Measurements from ENCODE around the gene CFL1.

Gene CFL1

DNA sequence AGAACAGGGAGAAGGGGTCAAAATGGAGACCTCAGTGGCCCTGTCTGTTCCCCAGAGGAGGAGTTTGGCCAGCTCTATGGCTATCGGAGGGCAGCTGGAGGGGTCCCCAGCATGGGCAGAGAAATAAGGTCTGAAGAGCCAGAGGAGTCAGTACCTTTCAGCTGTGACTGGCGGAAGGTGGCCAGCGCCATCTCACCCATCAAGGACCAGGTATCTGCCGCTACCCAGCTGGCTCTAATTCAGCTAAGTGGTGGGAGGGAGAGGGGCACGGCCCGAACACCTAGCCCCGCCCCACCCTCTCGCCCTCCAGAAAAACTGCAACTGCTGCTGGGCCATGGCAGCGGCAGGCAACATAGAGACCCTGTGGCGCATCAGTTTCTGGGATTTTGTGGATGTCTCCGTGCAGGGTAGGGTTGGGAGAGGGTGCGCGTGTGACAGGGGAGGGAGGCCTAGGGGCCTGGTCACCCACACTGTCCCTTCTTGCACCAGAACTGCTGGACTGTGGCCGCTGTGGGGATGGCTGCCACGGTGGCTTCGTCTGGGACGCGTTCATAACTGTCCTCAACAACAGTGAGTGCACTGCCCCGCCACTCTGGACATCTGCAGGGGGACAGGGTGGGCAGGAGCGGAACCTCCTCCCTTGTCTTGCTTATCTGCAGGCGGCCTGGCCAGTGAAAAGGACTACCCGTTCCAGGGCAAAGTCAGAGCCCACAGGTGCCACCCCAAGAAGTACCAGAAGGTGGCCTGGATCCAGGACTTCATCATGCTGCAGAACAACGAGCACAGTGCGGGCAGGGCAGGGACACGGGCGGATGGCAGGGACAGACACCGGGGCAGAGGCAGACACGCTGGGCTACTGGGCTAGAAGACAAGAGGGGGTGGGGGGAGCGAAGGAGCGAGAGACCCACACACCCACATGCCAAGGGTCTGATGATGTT lies 24.4 kb upstream of the CFL1 start:
- Histone ChIP-seq H3K27ac (ENCODE audit: low read depth, low read length) (no peak overlapping the region), H3K4me1 (ENCODE audit: control insufficient read depth, low read length) (peaks cover 25% of the 10 kb centered on the region), H4K20me1 (ENCODE audit: control insufficient read depth, insufficient read depth, low read depth, low read length) (no peaks in the 10 kb centered on the region), H3K27me3 (ENCODE audit: control insufficient read depth, low read length) (no peaks in the 10 kb centered on the region), H3K36me3 (ENCODE audit: control insufficient read depth, low read length) (peaks cover 50% of the 10 kb centered on the region), H3K9me2 (replicated peaks; ENCODE audit: control insufficient read depth, low read length) (no peaks in the 10 kb centered on the region), H3K9me3 (ENCODE audit: control insufficient read depth, insufficient read depth, low read length) (no peaks in the 10 kb centered on the region), H3K79me2 (ENCODE audit: control insufficient read depth, low read length) (peaks cover 2% of the 10 kb centered on the region), H3K4me3 (ENCODE audit: low read length) (no peak overlapping the region), H3K4me2 (ENCODE audit: low read length) (no peak overlapping the region), H3F3A (ENCODE audit: control insufficient read depth, insufficient read depth) (peaks cover 4% of the 10 kb centered on the region)
- no peak for TF ChIP-seq EZH2phosphoT487 (IDR thresholded peaks at IDR 0.05; ENCODE audit: borderline replicate concordance, low read length)
- TF ChIP-seq, protein P1, sequence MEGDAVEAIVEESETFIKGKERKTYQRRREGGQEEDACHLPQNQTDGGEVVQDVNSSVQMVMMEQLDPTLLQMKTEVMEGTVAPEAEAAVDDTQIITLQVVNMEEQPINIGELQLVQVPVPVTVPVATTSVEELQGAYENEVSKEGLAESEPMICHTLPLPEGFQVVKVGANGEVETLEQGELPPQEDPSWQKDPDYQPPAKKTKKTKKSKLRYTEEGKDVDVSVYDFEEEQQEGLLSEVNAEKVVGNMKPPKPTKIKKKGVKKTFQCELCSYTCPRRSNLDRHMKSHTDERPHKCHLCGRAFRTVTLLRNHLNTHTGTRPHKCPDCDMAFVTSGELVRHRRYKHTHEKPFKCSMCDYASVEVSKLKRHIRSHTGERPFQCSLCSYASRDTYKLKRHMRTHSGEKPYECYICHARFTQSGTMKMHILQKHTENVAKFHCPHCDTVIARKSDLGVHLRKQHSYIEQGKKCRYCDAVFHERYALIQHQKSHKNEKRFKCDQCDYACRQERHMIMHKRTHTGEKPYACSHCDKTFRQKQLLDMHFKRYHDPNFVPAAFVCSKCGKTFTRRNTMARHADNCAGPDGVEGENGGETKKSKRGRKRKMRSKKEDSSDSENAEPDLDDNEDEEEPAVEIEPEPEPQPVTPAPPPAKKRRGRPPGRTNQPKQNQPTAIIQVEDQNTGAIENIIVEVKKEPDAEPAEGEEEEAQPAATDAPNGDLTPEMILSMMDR (IDR thresholded peaks at IDR 0.05; ENCODE audit: low read depth, low read length, poor library complexity, severe bottlenecking), result no peak

DNA sequence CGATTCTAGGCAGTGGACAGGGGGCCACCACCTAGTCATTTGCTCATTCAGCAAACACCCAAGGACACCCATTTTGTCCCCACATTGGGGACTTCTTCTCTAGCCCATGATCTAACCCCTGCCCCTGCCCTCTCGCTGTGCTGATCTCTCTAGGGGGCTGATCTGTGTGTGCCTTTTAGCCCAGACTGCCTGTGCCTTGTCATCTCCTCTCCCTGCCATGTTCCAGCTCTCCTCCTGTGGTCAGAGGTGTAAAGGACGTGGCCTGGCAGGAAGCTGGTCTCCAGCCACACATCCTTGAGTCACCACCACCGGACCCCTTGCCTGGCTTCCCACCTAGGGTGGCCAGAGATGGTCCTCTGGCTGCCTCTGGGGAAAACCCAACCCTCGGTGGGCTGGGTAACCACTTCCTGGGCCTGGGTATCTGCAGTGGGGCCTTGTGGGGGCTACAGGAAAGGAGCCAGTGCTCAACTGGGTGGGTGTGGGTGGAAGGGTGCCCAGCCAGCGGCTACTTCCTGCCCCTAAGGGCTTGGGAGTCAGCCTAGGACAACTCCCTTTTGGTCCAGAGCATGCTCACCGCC lies 23.0 kb upstream of the CFL1 start:
- no peak overlapping the region for H3K27ac ChIP-seq (ENCODE audit: low read depth, low read length)
- no peaks in the 10 kb centered on the region; the same call in 1 of the 2 replicates for H3F3A ChIP-seq (ENCODE audit: control insufficient read depth, insufficient read depth)
- no peaks in the 10 kb centered on the region for H3K9me3 ChIP-seq (ENCODE audit: control insufficient read depth, insufficient read depth, low read length)
- H3K36me3 ChIP-seq (ENCODE audit: control insufficient read depth, low read length), result peaks cover 36% of the 10 kb centered on the region
- TF ChIP-seq, protein P1 (IDR thresholded peaks at IDR 0.05; ENCODE audit: low read depth, low read length, poor library complexity, severe bottlenecking), result no peak
- TF ChIP-seq EZH2phosphoT487 (IDR thresholded peaks at IDR 0.05; ENCODE audit: borderline replicate concordance, low read length), result no peak
- H3K4me1 ChIP-seq (ENCODE audit: control insufficient read depth, low read length), result peaks cover 15% of the 10 kb centered on the region
- no peaks in the 10 kb centered on the region for H4K20me1 ChIP-seq (ENCODE audit: control insufficient read depth, insufficient read depth, low read depth, low read length)
- H3K4me3 ChIP-seq (ENCODE audit: low read length), result no peak overlapping the region
- no peaks in the 10 kb centered on the region for H3K27me3 ChIP-seq (ENCODE audit: control insufficient read depth, low read length)
- no peaks in the 10 kb centered on the region for H3K9me2 ChIP-seq (replicated peaks; ENCODE audit: control insufficient read depth, low read length)
- no peaks in the 10 kb centered on the region for H3K79me2 ChIP-seq (ENCODE audit: control insufficient read depth, low read length)
- H3K4me2 ChIP-seq (ENCODE audit: low read length), result no peak overlapping the region

GRCh38 chr11:65880027-65880426 lies 22.0 kb upstream of the CFL1 start:
- Histone ChIP-seq H3K4me2 (ENCODE audit: low read length) (no peak overlapping the region), H3K4me3 (ENCODE audit: low read length) (no peak overlapping the region), H4K20me1 (ENCODE audit: control insufficient read depth, insufficient read depth, low read depth, low read length) (no peaks in the 10 kb centered on the region)

More at GRCh38 chr11:65880027-65880426, 22.0 kb upstream of the CFL1 start:
- peaks cover 8% of the 10 kb centered on the region for H3K4me1 ChIP-seq (ENCODE audit: control insufficient read depth, low read length)
- no peaks in the 10 kb centered on the region for H3K9me2 ChIP-seq (replicated peaks; ENCODE audit: control insufficient read depth, low read length)
- H3K79me2 ChIP-seq (ENCODE audit: control insufficient read depth, low read length), result no peaks in the 10 kb centered on the region
- TF ChIP-seq, protein P1 (IDR thresholded peaks at IDR 0.05; ENCODE audit: low read depth, low read length, poor library complexity, severe bottlenecking), result no peak
- no peak for TF ChIP-seq EZH2phosphoT487 (IDR thresholded peaks at IDR 0.05; ENCODE audit: borderline replicate concordance, low read length)
- H3K27me3 ChIP-seq (ENCODE audit: control insufficient read depth, low read length), result no peaks in the 10 kb centered on the region
- no peak overlapping the region for H3K27ac ChIP-seq (ENCODE audit: low read depth, low read length)
- no peaks in the 10 kb centered on the region for H3K9me3 ChIP-seq (ENCODE audit: control insufficient read depth, insufficient read depth, low read length)
- H3K36me3 ChIP-seq (ENCODE audit: control insufficient read depth, low read length), result peaks cover 27% of the 10 kb centered on the region
- H3F3A ChIP-seq (ENCODE audit: control insufficient read depth, insufficient read depth), result no peaks in the 10 kb centered on the region; the same call in 1 of the 2 replicates
